Neural progenitor cell (in vitro differentiated cells): ENCODE data around the gene SGSM1. TPM values are rescaled to one million over a fixed set of nuclear protein-coding genes. Genes with fewer than 3 reads are reported as not detected.

Experiments
- DNase-seq: peaks from one replicate; pipeline ENCODE4 v3.0.0-alpha.2; 2016; ENCODE audit warnings: low spot score
- H2AFZ ChIP-seq: fragments of 200-600 bp; sonication (generic); replicated peaks from 2 replicates; pipeline ENCODE4 v1.6.1; 2016; ENCODE audit warnings: antibody characterized with exemption
- H3F3A ChIP-seq: fragments of 200-600 bp; sonication (generic); 2 replicates; pipeline ENCODE4 v1.6.1; 2016; ENCODE audit warnings: antibody characterized with exemption, low read depth
- H3K27ac ChIP-seq: fragments of 200-600 bp; sonication (generic); 2 replicates; pipeline ENCODE4 v1.5.1; 2016; ENCODE audit warnings: mild to moderate bottlenecking
- H3K27me3 ChIP-seq: fragments of 200-600 bp; sonication (generic); 2 replicates; pipeline ENCODE4 v1.6.1; 2016; ENCODE audit warnings: mild to moderate bottlenecking, moderate library complexity
- H3K36me3 ChIP-seq: fragments of 200-600 bp; sonication (generic); 2 replicates; pipeline ENCODE4 v1.5.1; 2016
- H3K4me1 ChIP-seq: fragments of 200-600 bp; sonication (generic); 2 replicates; pipeline ENCODE4 v1.6.1; 2016; ENCODE audit warnings: mixed run types
- H3K4me2 ChIP-seq: fragments of 200-600 bp; sonication (generic); 2 replicates; pipeline ENCODE4 v1.6.1; 2016
- H3K4me3 ChIP-seq: fragments of 200-600 bp; sonication (generic); 2 replicates; pipeline ENCODE4 v1.5.1; 2016
- H3K79me2 ChIP-seq: fragments of 200-600 bp; sonication (generic); 2 replicates; pipeline ENCODE4 v1.6.1; 2016; ENCODE audit warnings: low read depth
- H3K9ac ChIP-seq: fragments of 200-600 bp; sonication (generic); 2 replicates; pipeline ENCODE4 v1.6.1; 2016
- H3K9me3 ChIP-seq: fragments of 200-600 bp; sonication (generic); 2 replicates; pipeline ENCODE4 v1.5.1; 2016; ENCODE audit warnings: low read depth
- H4K20me1 ChIP-seq: fragments of 200-600 bp; sonication (generic); 2 replicates; pipeline ENCODE4 v1.6.1; 2016; ENCODE audit warnings: low read depth
- H3K27ac Mint-ChIP-seq: 3 replicates; pipeline ENCODE4 v1.8.0; 2021; ENCODE audit warnings: mixed read lengths
- H3K27me3 Mint-ChIP-seq: 2 replicates; pipeline ENCODE4 v1.8.0; 2022; ENCODE audit warnings: low read depth, mild to moderate bottlenecking, inconsistent platforms, moderate library complexity, mixed read lengths; ENCODE audit not compliant: insufficient read depth
- H3K36me3 Mint-ChIP-seq: 3 replicates; pipeline ENCODE4 v1.8.0; 2021; ENCODE audit warnings: mixed read lengths
- H3K4me1 Mint-ChIP-seq: 3 replicates; pipeline ENCODE4 v1.8.0; 2021; ENCODE audit warnings: mixed read lengths
- H3K4me3 Mint-ChIP-seq: 3 replicates; pipeline ENCODE4 v1.8.0; 2021; ENCODE audit warnings: mild to moderate bottlenecking, moderate library complexity, mixed read lengths
- H3K9me3 Mint-ChIP-seq: 3 replicates; pipeline ENCODE4 v1.8.0; 2020; ENCODE audit warnings: mixed read lengths
- CTCF ChIP-seq: fragments of 200-600 bp; sonication (generic); IDR thresholded peaks from 2 replicates; pipeline ENCODE4 v1.5.1; 2017; ENCODE audit warnings: antibody characterized with exemption, mild to moderate bottlenecking
- EZH2 ChIP-seq: fragments of 200-600 bp; sonication (generic); IDR thresholded peaks from 2 replicates; pipeline ENCODE4 v1.6.1; 2017; ENCODE audit warnings: antibody characterized with exemption, mild to moderate bottlenecking, moderate library complexity
- EZH2phosphoT487 ChIP-seq: fragments of 200-600 bp; sonication (generic); IDR thresholded peaks from 2 replicates; pipeline ENCODE4 v1.6.1; 2017; ENCODE audit warnings: antibody characterized with exemption
- total RNA-seq: library from RNA; depleted of rRNA; stranded (reverse); fragments of >200 nt; gene quantifications from 2 replicates; pipeline ENCODE4 v1.2.3, GENCODE V29; 2015; ENCODE audit warnings: low replicate concordance

SGSM1 gene
- 1.1 and 1.8 TPM in 2 replicates for total RNA-seq

GRCh38 chr22:24805790-24806662 is at the start of gene SGSM1:
Gene SGSM1 (plus strand): TSS chr22:24806211. CDS start chr22:24806326, 115 bp downstream.
- Histone ChIP-seq H3K4me2 (peak within 1 kb of the TSS; percentile 92), H4K20me1 (peaks cover 4% of the 10 kb centered on the region), H2AFZ (peak within 1 kb of the TSS; percentile 92), H3K79me2 (no peaks in the 10 kb centered on the region), H3K4me3 (peak within 1 kb of the TSS; percentile 81), H3K27me3 (peaks cover 10% of the 10 kb centered on the region), H3K9me3 (no peaks in the 10 kb centered on the region), H3F3A (peaks cover 27% of the 10 kb centered on the region), H3K4me1 (peaks cover 21% of the 10 kb centered on the region), H3K9ac (no peak within 1 kb of the TSS), H3K27ac (no peak within 1 kb of the TSS), H3K36me3 (no peaks in the 10 kb centered on the region)
- Mint-ChIP-seq H3K4me3 (peak within 1 kb of the TSS; percentile 81), H3K27me3 (peaks cover 20% of the 10 kb centered on the region), H3K4me1 (peaks cover 24% of the 10 kb centered on the region), H3K36me3 (no peaks in the 10 kb centered on the region), H3K9me3 (no peaks in the 10 kb centered on the region), H3K27ac (no peak within 1 kb of the TSS)
- TF ChIP-seq EZH2: no peak
- TF ChIP-seq EZH2phosphoT487: no peak
- no peak for TF ChIP-seq CTCF
- DNase-seq: peak; percentile 96

GRCh38 chr22:24758164-24758799 is 47.7 kb upstream of the SGSM1 start:
- DNase-seq: peak; percentile 78
- TF ChIP-seq CTCF (peak; percentile 98), EZH2phosphoT487 (no peak)
- H3F3A ChIP-seq: no peaks in the 10 kb centered on the region

GRCh38 chr22:24759765-24760164 is 46.2 kb upstream of the SGSM1 start:
- Histone ChIP-seq H3K9ac (no peak overlapping the region), H3K79me2 (no peaks in the 10 kb centered on the region), H3K9me3 (no peaks in the 10 kb centered on the region), H2AFZ (no peak overlapping the region), H3K27me3 (no peaks in the 10 kb centered on the region), H3K27ac (no peak overlapping the region), H3K36me3 (no peaks in the 10 kb centered on the region), H3K4me3 (no peak overlapping the region), H3F3A (peaks cover 2% of the 10 kb centered on the region), H3K4me1 (no peaks in the 10 kb centered on the region), H3K4me2 (no peak overlapping the region), H4K20me1 (no peaks in the 10 kb centered on the region)
- H3K9me3 Mint-ChIP-seq: no peaks in the 10 kb centered on the region
- peaks cover 9% of the 10 kb centered on the region for H3K27me3 Mint-ChIP-seq
- no peak for DNase-seq
- no peak for TF ChIP-seq CTCF
- no peak for TF ChIP-seq EZH2phosphoT487
- TF ChIP-seq EZH2: no peak
- no peaks in the 10 kb centered on the region for H3K36me3 Mint-ChIP-seq
- H3K4me3 Mint-ChIP-seq: no peak overlapping the region
- H3K4me1 Mint-ChIP-seq: peaks cover 2% of the 10 kb centered on the region
- no peak overlapping the region for H3K27ac Mint-ChIP-seq

More at GRCh38 chr22:24758164-24758799, 47.7 kb upstream of the SGSM1 start:
- H3K79me2 ChIP-seq: no peaks in the 10 kb centered on the region
- Mint-ChIP-seq H3K27me3 (peaks cover 5% of the 10 kb centered on the region), H3K4me1 (peaks cover 3% of the 10 kb centered on the region), H3K4me3 (no peak overlapping the region), H3K9me3 (no peaks in the 10 kb centered on the region), H3K27ac (no peak overlapping the region), H3K36me3 (no peaks in the 10 kb centered on the region)
- H3K4me3 ChIP-seq: no peak overlapping the region
- H3K4me2 ChIP-seq: no peak overlapping the region
- no peak overlapping the region for H2AFZ ChIP-seq
- H3K36me3 ChIP-seq: no peaks in the 10 kb centered on the region
- H4K20me1 ChIP-seq: no peaks in the 10 kb centered on the region
- no peaks in the 10 kb centered on the region for H3K27me3 ChIP-seq
- H3K9me3 ChIP-seq: no peaks in the 10 kb centered on the region
- no peaks in the 10 kb centered on the region for H3K4me1 ChIP-seq
- H3K9ac ChIP-seq: no peak overlapping the region
- no peak overlapping the region for H3K27ac ChIP-seq
